Hindlimb muscle (tissue), 1 donor: Measurements from ENCODE around the gene RETREG1. TPM values are rescaled to one million over a fixed set of nuclear protein-coding genes. Genes with fewer than 3 reads are reported as not detected.
"Not testable (repeated sequence)": the region's sequence is repeated elsewhere in the genome, so short reads cannot be mapped to it uniquely, and the experiment has no call there.

Source experiments
- DNase-seq: peaks from one replicate; pipeline ENCODE4 v3.0.0-alpha.2; 2013
- polyA plus RNA-seq: library from polyadenylated mRNA; unstranded; fragments of 120-200 nt; gene quantifications from one replicate; pipeline ENCODE4 v1.2.1, GENCODE V29; 2013; ENCODE audit not compliant: insufficient read length

RETREG1 gene
- polyA plus RNA-seq, 1 donor, result 61.0 TPM

- no peak for DNase-seq
Measured at GRCh38 chr5:16615741-16616535, 859 bp downstream of the RETREG1 start.

- no peak for DNase-seq
Measured at GRCh38 chr5:16612007-16612406, 4.8 kb downstream of the RETREG1 start.

GRCh38 chr5:16610896-16611295 is 5.9 kb downstream of the RETREG1 start:
- not testable (repeated sequence) for DNase-seq

- no peak for DNase-seq
Measured at GRCh38 chr5:16609412-16609811, 7.4 kb downstream of the RETREG1 start.

GRCh38 chr5:16606628-16607027 is 10.2 kb downstream of the RETREG1 start:
- DNase-seq, result no peak

GRCh38 chr5:16603701-16604100 is 13.1 kb downstream of the RETREG1 start:
- DNase-seq, result no peak

GRCh38 chr5:16603295-16603694 is 13.5 kb downstream of the RETREG1 start:
- no peak for DNase-seq

GRCh38 chr5:16602182-16602581 is 14.6 kb downstream of the RETREG1 start:
- no peak for DNase-seq

- no peak for DNase-seq
Measured at GRCh38 chr5:16600946-16601345, 15.9 kb downstream of the RETREG1 start.

- DNase-seq, result no peak
Measured at GRCh38 chr5:16600397-16600796, 16.4 kb downstream of the RETREG1 start.

- DNase-seq, result no peak
Measured at GRCh38 chr5:16597946-16598694, 18.7 kb downstream of the RETREG1 start.

GRCh38 chr5:16596581-16596940 is 20.2 kb downstream of the RETREG1 start:
- DNase-seq, result no peak

- no peak for DNase-seq
Measured at GRCh38 chr5:16595881-16596580, 20.8 kb downstream of the RETREG1 start.

GRCh38 chr5:16593628-16594027 is 23.2 kb downstream of the RETREG1 start:
- DNase-seq, result no peak

- DNase-seq, result no peak
Measured at GRCh38 chr5:16593013-16593412, 23.8 kb downstream of the RETREG1 start.

GRCh38 chr5:16592255-16592654 is 24.5 kb downstream of the RETREG1 start:
- no peak for DNase-seq

GRCh38 chr5:16590685-16591084 is 26.1 kb downstream of the RETREG1 start:
- DNase-seq, result no peak

- no peak for DNase-seq
Measured at GRCh38 chr5:16589658-16590057, 27.1 kb downstream of the RETREG1 start.

GRCh38 chr5:16588434-16589214 is 28.2 kb downstream of the RETREG1 start:
- DNase-seq, result no peak

GRCh38 chr5:16586556-16586955 is 30.2 kb downstream of the RETREG1 start:
- no peak for DNase-seq

- DNase-seq, result no peak
Measured at GRCh38 chr5:16585041-16585667, 31.6 kb downstream of the RETREG1 start.

- no peak for DNase-seq
Measured at GRCh38 chr5:16582081-16582480, 34.7 kb downstream of the RETREG1 start.
